Heart left ventricle (tissue), 13 donors: Measurements from ENCODE around the gene RPL27.

Experiments used
- POLR2A ChIP-seq, 2 donors: fragments of 450-650 bp; IDR thresholded peaks; one replicate each; pipeline ENCODE4 v1.6.1; 2017; ENCODE audit warnings: antibody characterized with exemption in 2 of 2, mild to moderate bottlenecking in 2 of 2, moderate library complexity in 2 of 2
- TF ChIP-seq, protein P1 (sequence below), 12 donors: fragments of 200-600 bp; sonication (generic) in 4 of 12; IDR thresholded peaks; one replicate each; pipeline versions ENCODE4 v1.5.0 to v1.8.0; 2018 to 2022; ENCODE audit warnings: antibody characterized with exemption in 12 of 12, mild to moderate bottlenecking in 5 of 12
- donor health status: ischemic (EF 13 %, LVEDD 7.1; RV severe dilation, severe dysfunction).
- donor health status: DM: no; HTN: yes; CAD: no.
- donor health status: DM: no; HTN: no; CAD: no.
- donor health status: ischemic (EF 25% LVEDD 6.9; RV normal size, moderate dysfunction).
- donor health status: ischemic (EF 25% LVEDD 5.7; RV mildly dilated, moderate dysfunction).
- donor health status: ischemic (EF 35%, LVEDD 5.7; RV mildly dilated, moderate dysfunction).
- donor health status: nonischemic (EF 11% LVEDD 7.7; RV severe dilation, severe dysfunction).
- donor health status: DM: yes; HTN: yes; CAD: no.
- donor health status: PGD.
- donor health status: ischemic (EF 29% LVEDD 5.4; RV normal size, mild dysfunction).
- donor health status: nonischemic (EF 23%, LVEDD 6.1; RV moderate dilation, normal function).

DNA sequence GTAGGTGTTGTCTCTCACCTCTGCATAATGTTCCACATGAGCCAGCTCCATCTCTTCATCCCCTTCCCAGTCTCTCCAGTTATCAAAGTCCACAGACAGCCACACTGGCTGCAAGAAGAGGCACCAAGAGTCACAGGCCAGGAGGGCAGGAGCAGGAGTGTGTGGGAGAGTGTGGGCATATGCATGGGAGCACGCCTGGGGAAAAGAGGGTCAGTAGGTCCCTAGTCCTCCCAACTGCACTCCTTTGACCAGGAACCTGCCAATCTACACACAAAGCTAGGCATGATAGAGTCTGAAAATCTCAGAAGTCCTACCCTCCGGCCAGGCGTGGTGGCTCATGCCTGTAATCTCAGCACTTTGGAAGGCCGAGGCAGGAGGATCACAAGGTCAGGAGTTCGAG, 26.6 kb upstream of the RPL27 start:
- no peak for TF ChIP-seq POLR2A (IDR thresholded peaks at IDR 0.05)
- TF ChIP-seq, protein P1, sequence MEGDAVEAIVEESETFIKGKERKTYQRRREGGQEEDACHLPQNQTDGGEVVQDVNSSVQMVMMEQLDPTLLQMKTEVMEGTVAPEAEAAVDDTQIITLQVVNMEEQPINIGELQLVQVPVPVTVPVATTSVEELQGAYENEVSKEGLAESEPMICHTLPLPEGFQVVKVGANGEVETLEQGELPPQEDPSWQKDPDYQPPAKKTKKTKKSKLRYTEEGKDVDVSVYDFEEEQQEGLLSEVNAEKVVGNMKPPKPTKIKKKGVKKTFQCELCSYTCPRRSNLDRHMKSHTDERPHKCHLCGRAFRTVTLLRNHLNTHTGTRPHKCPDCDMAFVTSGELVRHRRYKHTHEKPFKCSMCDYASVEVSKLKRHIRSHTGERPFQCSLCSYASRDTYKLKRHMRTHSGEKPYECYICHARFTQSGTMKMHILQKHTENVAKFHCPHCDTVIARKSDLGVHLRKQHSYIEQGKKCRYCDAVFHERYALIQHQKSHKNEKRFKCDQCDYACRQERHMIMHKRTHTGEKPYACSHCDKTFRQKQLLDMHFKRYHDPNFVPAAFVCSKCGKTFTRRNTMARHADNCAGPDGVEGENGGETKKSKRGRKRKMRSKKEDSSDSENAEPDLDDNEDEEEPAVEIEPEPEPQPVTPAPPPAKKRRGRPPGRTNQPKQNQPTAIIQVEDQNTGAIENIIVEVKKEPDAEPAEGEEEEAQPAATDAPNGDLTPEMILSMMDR (IDR thresholded peaks at IDR 0.05): no peak
